Measurements from ENCODE around the gene NEURL1.

Gene NEURL1

DNA sequence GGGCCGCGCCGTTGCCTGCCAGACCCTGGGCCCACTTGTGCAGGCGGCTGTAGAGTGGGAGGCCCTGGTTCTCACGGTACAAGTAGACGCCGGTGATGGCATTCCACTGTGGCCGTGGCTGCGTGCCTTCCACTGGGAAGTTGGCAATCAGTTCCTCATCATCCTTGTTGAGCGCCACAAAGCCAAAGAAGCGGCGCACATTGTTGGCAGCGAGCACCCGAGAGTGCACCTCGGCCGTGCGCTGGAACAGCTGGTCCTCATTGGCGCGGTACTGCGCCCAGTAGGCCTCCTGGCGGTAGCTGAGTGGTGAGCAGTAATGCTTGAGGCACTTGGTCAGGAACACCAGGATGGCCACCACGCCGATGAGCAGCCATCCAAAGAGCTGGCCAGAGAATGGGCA is 46.3 kb upstream of the NEURL1 start:
- H2AFZ ChIP-seq (ENCODE audit: insufficient read depth, low read length, poor library complexity), result no peak overlapping the region
- H3K27ac ChIP-seq (ENCODE audit: low read depth, low read length), result no peak overlapping the region
- H3K23ac ChIP-seq (ENCODE audit: low read length), result no peak overlapping the region
- H3K14ac ChIP-seq (ENCODE audit: low read length), result no peak overlapping the region
- peaks cover 6% of the 10 kb centered on the region in 2 experiments for H3K4me1 ChIP-seq (ENCODE audit: control insufficient read depth in 1 of 2, insufficient read depth in 2 of 2, low read length in 2 of 2)
- no peak overlapping the region for H3K4ac ChIP-seq (ENCODE audit: low read depth, low read length)
- H4K12ac ChIP-seq (ENCODE audit: low read depth, low read length), result no peak overlapping the region
- no peaks in the 10 kb centered on the region for H3K27me3 ChIP-seq (ENCODE audit: insufficient read depth, low read length)
- H3K18ac ChIP-seq (ENCODE audit: low read length), result no peak overlapping the region
- peaks cover 49 to 63% of the 10 kb centered on the region in 2 experiments for H3K36me3 ChIP-seq (ENCODE audit: control insufficient read depth in 1 of 2, insufficient read depth in 2 of 2, low read length in 2 of 2)
- H3K4me3 ChIP-seq (ENCODE audit: low read depth, low read length), result no peak overlapping the region
- no peak overlapping the region for H2AK5ac ChIP-seq (ENCODE audit: low read length)
- H3K4me2 ChIP-seq (ENCODE audit: low read length), result no peak overlapping the region
- H3K79me2 ChIP-seq (ENCODE audit: control insufficient read depth, insufficient read depth, low read length, poor library complexity), result no peaks in the 10 kb centered on the region
- WGBS (ENCODE audit: extremely low coverage, insufficient coverage, insufficient read length), result no CpG with 5 or more reads among the region's 23 CpGs
- H4K8ac ChIP-seq (ENCODE audit: low read depth, low read length), result no peak overlapping the region
- peaks cover 2% of the 10 kb centered on the region for H3K9me3 ChIP-seq (ENCODE audit: insufficient read depth, low read depth, low read length)
- no peak overlapping the region for H4K91ac ChIP-seq (ENCODE audit: low read depth, low read length)
- H2BK12ac ChIP-seq (ENCODE audit: low read length), result no peak overlapping the region
- no peak overlapping the region for H3K9ac ChIP-seq (ENCODE audit: low read length)
- no peak for DNase-seq
- H2BK120ac ChIP-seq (ENCODE audit: insufficient read depth, low read length, poor library complexity), result no peak overlapping the region
- peaks cover 5% of the 10 kb centered on the region for H3K79me1 ChIP-seq (ENCODE audit: low read length)
- no peak overlapping the region for H2BK5ac ChIP-seq (ENCODE audit: low read depth, low read length, poor library complexity)

DNA sequence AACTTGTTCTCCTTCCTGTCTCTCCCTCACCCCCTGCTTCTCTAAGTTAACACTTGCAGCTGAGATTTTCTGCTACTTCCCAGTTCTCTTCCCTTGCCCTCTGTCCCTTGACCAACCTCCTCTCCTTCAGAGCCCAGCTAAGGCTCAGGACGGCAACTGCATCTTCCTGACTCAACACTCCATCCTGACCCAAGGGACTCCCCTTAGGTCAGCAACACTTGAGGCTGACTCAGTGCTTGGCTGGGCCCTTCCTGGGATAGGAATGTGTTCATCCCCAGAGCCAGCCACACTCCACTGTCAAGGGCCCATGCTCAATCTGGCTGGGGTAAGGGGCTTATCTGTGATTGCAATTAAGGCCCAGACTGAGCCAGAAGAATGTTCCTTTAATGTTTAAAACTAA is 44.8 kb upstream of the NEURL1 start:
- H3K79me2 ChIP-seq (ENCODE audit: control insufficient read depth, insufficient read depth, low read length, poor library complexity), result no peaks in the 10 kb centered on the region
- no peak overlapping the region for H3K14ac ChIP-seq (ENCODE audit: low read length)
- no peak overlapping the region for H3K4me2 ChIP-seq (ENCODE audit: low read length)
- no peak overlapping the region for H4K8ac ChIP-seq (ENCODE audit: low read depth, low read length)
- H3K27ac ChIP-seq (ENCODE audit: low read depth, low read length), result no peak overlapping the region
- H3K4me1 ChIP-seq (ENCODE audit: control insufficient read depth in 1 of 2, insufficient read depth in 2 of 2, low read length in 2 of 2), result peaks cover 10 to 11% of the 10 kb centered on the region in 2 experiments
- no peaks in the 10 kb centered on the region for H3K27me3 ChIP-seq (ENCODE audit: insufficient read depth, low read length)
- no peak overlapping the region for H2AK5ac ChIP-seq (ENCODE audit: low read length)
- no peak overlapping the region for H2BK120ac ChIP-seq (ENCODE audit: insufficient read depth, low read length, poor library complexity)
- H4K12ac ChIP-seq (ENCODE audit: low read depth, low read length), result no peak overlapping the region
- H3K36me3 ChIP-seq (ENCODE audit: control insufficient read depth in 1 of 2, insufficient read depth in 2 of 2, low read length in 2 of 2), result peaks cover 36 to 48% of the 10 kb centered on the region in 2 experiments
- no peak overlapping the region for H3K4me3 ChIP-seq (ENCODE audit: low read depth, low read length)
- H3K23ac ChIP-seq (ENCODE audit: low read length), result no peak overlapping the region
- DNase-seq, result peak in 1 of 2 donors; percentile 42
- H3K4ac ChIP-seq (ENCODE audit: low read depth, low read length), result no peak overlapping the region
- H2AFZ ChIP-seq (ENCODE audit: insufficient read depth, low read length, poor library complexity), result no peak overlapping the region
- no CpG with 5 or more reads among the region's 1 CpG for WGBS (ENCODE audit: extremely low coverage, insufficient coverage, insufficient read length)
- H4K91ac ChIP-seq (ENCODE audit: low read depth, low read length), result no peak overlapping the region
- H3K79me1 ChIP-seq (ENCODE audit: low read length), result peaks cover 5% of the 10 kb centered on the region
- H3K9ac ChIP-seq (ENCODE audit: low read length), result no peak overlapping the region
- H2BK5ac ChIP-seq (ENCODE audit: low read depth, low read length, poor library complexity), result no peak overlapping the region
- peaks cover 2% of the 10 kb centered on the region for H3K9me3 ChIP-seq (ENCODE audit: insufficient read depth, low read depth, low read length)
- no peak overlapping the region for H2BK12ac ChIP-seq (ENCODE audit: low read length)
- H3K18ac ChIP-seq (ENCODE audit: low read length), result no peak overlapping the region

DNA sequence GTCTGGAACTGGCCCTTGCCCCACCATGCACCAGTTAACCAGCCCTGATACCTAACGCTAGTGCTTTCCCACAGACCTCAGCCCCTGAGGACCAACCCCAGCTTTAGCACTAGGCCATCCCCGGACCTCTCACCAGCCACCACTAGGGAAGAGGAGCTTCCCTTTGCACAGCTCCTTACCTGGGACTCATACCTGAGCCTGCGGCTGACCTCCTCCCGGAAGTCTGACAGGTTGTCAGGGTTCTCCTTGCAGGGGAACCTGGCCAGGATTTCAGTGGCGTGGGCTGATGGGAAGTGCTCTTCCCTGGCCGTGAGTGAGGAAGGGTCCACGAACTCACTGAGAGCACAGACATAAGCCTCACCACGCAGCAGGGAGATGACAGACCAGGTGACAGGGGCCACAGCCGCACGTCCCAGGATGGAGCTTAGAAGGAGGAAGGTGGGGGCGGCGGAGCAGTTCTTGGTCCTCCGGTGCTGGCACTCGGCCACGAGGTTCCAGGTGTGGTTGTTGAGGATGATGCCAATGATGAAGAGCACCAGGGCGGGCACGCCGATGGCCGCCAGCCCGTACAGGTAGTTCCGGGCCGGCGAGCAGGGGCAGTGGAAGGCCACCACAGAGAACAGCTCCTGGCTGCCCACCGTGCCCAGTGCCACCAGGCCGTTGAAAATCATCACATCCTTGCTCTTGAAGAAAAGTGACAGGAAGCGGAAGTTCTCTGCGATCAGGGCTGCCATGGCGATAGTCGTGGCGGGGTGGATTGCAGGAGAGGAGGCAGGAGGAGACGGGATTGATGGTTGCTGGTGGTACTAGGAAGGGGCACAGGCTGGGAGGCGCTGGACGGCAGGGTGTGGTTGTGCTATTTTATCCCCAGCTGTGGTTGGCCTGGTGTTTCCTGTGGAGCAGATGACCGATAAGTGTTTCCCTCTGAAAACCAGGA is 44.0 kb upstream of the NEURL1 start:
- Histone ChIP-seq H3K9ac (ENCODE audit: low read length) (no peak overlapping the region), H2BK5ac (ENCODE audit: low read depth, low read length, poor library complexity) (no peak overlapping the region), H2BK120ac (ENCODE audit: insufficient read depth, low read length, poor library complexity) (no peak overlapping the region), H3K4ac (ENCODE audit: low read depth, low read length) (no peak overlapping the region), H3K4me1 (ENCODE audit: control insufficient read depth in 1 of 2, insufficient read depth in 2 of 2, low read length in 2 of 2) (peaks cover 10 to 11% of the 10 kb centered on the region in 2 experiments), H3K9me3 (ENCODE audit: insufficient read depth, low read depth, low read length) (peaks cover 2% of the 10 kb centered on the region), H3K4me3 (ENCODE audit: low read depth, low read length) (no peak overlapping the region), H3K18ac (ENCODE audit: low read length) (no peak overlapping the region), H4K91ac (ENCODE audit: low read depth, low read length) (no peak overlapping the region), H3K14ac (ENCODE audit: low read length) (no peak overlapping the region), H4K12ac (ENCODE audit: low read depth, low read length) (no peak overlapping the region), H3K36me3 (ENCODE audit: control insufficient read depth in 1 of 2, insufficient read depth in 2 of 2, low read length in 2 of 2) (peaks cover 28 to 40% of the 10 kb centered on the region in 2 experiments), H4K8ac (ENCODE audit: low read depth, low read length) (no peak overlapping the region), H2AK5ac (ENCODE audit: low read length) (no peak overlapping the region), H3K27me3 (ENCODE audit: insufficient read depth, low read length) (no peaks in the 10 kb centered on the region), H3K79me1 (ENCODE audit: low read length) (peaks cover 5% of the 10 kb centered on the region), H2BK12ac (ENCODE audit: low read length) (no peak overlapping the region), H3K23ac (ENCODE audit: low read length) (no peak overlapping the region), H3K79me2 (ENCODE audit: control insufficient read depth, insufficient read depth, low read length, poor library complexity) (no peaks in the 10 kb centered on the region), H3K4me2 (ENCODE audit: low read length) (no peak overlapping the region), H3K27ac (ENCODE audit: low read depth, low read length) (no peak overlapping the region), H2AFZ (ENCODE audit: insufficient read depth, low read length, poor library complexity) (no peak overlapping the region)
- DNase-seq, result no peak
- WGBS (ENCODE audit: extremely low coverage, insufficient coverage, insufficient read length), result no CpG with 5 or more reads among the region's 34 CpGs

DNA sequence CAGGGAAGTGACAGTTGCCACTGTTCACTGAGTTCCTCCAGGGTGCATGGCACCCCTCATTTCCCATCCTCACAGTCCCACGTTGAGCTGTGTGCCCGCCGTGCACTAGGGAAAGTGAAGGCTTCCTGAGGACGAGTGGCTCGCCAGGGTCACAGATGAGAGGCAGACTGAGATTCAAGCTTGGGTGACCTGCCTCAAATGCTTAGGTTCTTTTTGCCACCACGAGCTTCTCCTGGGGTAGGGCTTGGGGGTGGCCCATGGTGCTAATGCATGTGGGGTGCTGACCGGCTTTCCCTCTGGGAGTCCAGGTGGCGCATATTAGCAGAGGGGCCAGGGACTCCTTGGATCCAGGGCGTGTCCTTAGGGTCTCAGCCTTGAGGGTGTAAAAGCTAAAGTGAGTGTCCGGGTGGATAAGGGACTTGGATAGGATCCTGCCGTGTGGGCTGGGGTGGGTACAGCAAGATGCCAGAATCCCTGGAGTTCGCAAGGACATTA is 43.3 kb upstream of the NEURL1 start:
- Histone ChIP-seq H3K18ac (ENCODE audit: low read length) (no peak overlapping the region), H3K23ac (ENCODE audit: low read length) (no peak overlapping the region), H3K36me3 (ENCODE audit: control insufficient read depth in 1 of 2, insufficient read depth in 2 of 2, low read length in 2 of 2) (peaks cover 22 to 33% of the 10 kb centered on the region in 2 experiments), H3K14ac (ENCODE audit: low read length) (no peak overlapping the region), H4K12ac (ENCODE audit: low read depth, low read length) (no peak overlapping the region), H3K4me3 (ENCODE audit: low read depth, low read length) (no peak overlapping the region), H3K4me2 (ENCODE audit: low read length) (no peak overlapping the region), H2BK120ac (ENCODE audit: insufficient read depth, low read length, poor library complexity) (no peak overlapping the region), H3K4ac (ENCODE audit: low read depth, low read length) (no peak overlapping the region), H3K27me3 (ENCODE audit: insufficient read depth, low read length) (no peaks in the 10 kb centered on the region), H3K79me2 (ENCODE audit: control insufficient read depth, insufficient read depth, low read length, poor library complexity) (no peaks in the 10 kb centered on the region), H4K91ac (ENCODE audit: low read depth, low read length) (no peak overlapping the region), H2BK12ac (ENCODE audit: low read length) (no peak overlapping the region), H3K9ac (ENCODE audit: low read length) (no peak overlapping the region), H4K8ac (ENCODE audit: low read depth, low read length) (no peak overlapping the region), H3K27ac (ENCODE audit: low read depth, low read length) (no peak overlapping the region), H3K4me1 (ENCODE audit: control insufficient read depth in 1 of 2, insufficient read depth in 2 of 2, low read length in 2 of 2) (peaks cover 10 to 11% of the 10 kb centered on the region in 2 experiments), H3K79me1 (ENCODE audit: low read length) (peaks cover 5% of the 10 kb centered on the region), H3K9me3 (ENCODE audit: insufficient read depth, low read depth, low read length) (peaks cover under 1% of the 10 kb centered on the region), H2BK5ac (ENCODE audit: low read depth, low read length, poor library complexity) (no peak overlapping the region), H2AK5ac (ENCODE audit: low read length) (no peak overlapping the region), H2AFZ (ENCODE audit: insufficient read depth, low read length, poor library complexity) (no peak overlapping the region)
- no CpG with 5 or more reads among the region's 12 CpGs for WGBS (ENCODE audit: extremely low coverage, insufficient coverage, insufficient read length)
- no peak for DNase-seq

Measured in trophoblast cell (in vitro differentiated cells and primary cell).